ENCODE measurements around the gene PI4KB.

PI4KB gene

DNA sequence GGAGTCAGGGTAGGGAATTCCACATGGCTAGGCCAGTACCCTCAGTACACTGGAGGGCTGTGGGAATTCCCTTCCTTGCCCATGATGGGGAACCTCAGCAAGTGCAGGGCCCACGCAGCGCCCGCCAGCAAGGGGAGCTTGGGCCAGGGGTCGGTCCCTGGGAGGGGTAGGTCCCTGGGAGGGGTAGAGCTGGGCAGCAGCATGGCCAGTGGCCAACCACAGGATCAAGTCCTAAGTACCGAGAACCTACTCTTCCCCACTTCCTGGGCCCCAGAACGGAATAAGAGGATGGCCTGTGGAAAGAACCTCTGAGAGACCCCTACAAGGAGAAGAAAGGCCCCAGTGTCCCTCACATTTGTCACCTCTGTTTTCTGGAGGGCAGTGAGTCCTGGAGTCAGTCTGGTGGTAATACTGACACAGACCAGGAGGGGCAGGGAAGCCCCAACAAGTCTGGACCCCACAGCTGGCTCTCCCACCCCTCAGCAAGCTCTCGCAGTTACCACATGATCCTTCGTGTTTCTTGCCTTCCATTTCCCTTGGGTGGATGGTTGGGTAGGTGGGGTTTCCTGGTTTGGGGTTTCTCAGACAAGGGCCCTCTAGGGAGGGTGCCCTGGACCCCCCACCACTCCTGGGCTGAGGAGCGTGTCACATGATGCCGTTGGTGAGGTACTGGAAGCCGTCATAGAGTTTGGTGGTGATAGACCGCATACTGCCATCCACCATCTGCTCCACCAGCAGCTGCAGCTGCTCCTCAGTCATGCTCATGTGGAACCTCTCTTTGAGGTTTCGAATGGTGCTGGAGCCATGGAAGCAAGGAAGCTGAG is 34.8 kb downstream of the PI4KB start:
- Histone ChIP-seq H3K27me3 (ENCODE audit: insufficient read depth, low read length) (no peaks in the 10 kb centered on the region), H3K9ac (ENCODE audit: low read depth, low read length) (no peak overlapping the region), H3K36me3 (ENCODE audit: insufficient read depth, low read depth, low read length) (peaks cover 81% of the 10 kb centered on the region), H3K4me3 (ENCODE audit: low read length) (no peak overlapping the region), H3K9me3 (ENCODE audit: insufficient read depth, low read depth, low read length) (no peaks in the 10 kb centered on the region), H3K4me1 (ENCODE audit: insufficient read depth, low read length) (peaks cover 12% of the 10 kb centered on the region; the same call in 1 of the 2 replicates), H3K27ac (ENCODE audit: low read length) (no peak overlapping the region)

- no peak overlapping the region for H3K27ac ChIP-seq (ENCODE audit: low read length)
- H3K9ac ChIP-seq (ENCODE audit: low read depth, low read length) = no peak overlapping the region
- H3K36me3 ChIP-seq (ENCODE audit: insufficient read depth, low read depth, low read length) = peaks cover 85% of the 10 kb centered on the region
- peaks cover 12% of the 10 kb centered on the region; the same call in 1 of the 2 replicates for H3K4me1 ChIP-seq (ENCODE audit: insufficient read depth, low read length)
- no peak overlapping the region for H3K4me3 ChIP-seq (ENCODE audit: low read length)
- H3K27me3 ChIP-seq (ENCODE audit: insufficient read depth, low read length) = no peaks in the 10 kb centered on the region
- H3K9me3 ChIP-seq (ENCODE audit: insufficient read depth, low read depth, low read length) = no peaks in the 10 kb centered on the region
Observed at GRCh38 chr1:151290709-151291303, 36.4 kb downstream of the PI4KB start.

DNA sequence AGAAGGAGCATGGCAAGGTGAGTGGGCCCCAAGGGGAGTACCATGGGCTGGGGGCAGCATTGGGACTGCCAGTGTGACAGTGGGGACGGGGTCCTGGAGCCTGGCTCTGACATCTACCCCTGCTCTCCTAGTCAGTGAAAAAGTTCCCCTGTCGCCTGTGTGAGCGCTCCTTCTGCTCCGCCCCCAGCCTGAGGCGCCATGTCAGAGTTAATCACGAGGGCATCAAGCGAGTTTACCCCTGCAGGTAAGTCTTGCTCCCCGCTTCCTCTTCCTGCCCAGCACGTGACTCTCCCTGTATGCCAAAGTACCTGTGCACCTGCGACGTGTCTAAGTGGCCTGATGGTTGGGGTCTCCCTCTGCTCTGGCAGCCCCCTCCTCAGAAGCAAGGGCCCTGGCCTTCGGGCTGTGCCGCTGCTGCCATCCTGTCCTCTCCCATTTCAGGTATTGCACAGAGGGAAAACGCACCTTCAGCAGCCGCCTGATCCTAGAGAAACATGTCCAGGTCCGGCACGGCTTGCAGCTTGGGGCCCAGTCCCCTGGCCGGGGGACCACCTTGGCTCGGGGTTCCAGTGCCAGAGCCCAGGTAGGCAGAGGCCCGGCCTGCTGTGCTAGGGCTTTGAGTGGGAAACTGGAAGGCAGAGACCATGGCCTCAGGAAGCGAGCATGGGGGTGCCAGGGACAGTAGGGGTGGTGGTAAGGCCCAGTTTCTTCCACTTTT is 37.1 kb downstream of the PI4KB start:
- no peaks in the 10 kb centered on the region for H3K27me3 ChIP-seq (ENCODE audit: insufficient read depth, low read length)
- no peak overlapping the region for H3K4me3 ChIP-seq (ENCODE audit: low read length)
- peaks cover 87% of the 10 kb centered on the region for H3K36me3 ChIP-seq (ENCODE audit: insufficient read depth, low read depth, low read length)
- H3K4me1 ChIP-seq (ENCODE audit: insufficient read depth, low read length) = peaks cover 7% of the 10 kb centered on the region; the same call in 1 of the 2 replicates
- H3K27ac ChIP-seq (ENCODE audit: low read length) = no peak overlapping the region
- no peaks in the 10 kb centered on the region for H3K9me3 ChIP-seq (ENCODE audit: insufficient read depth, low read depth, low read length)
- no peak overlapping the region for H3K9ac ChIP-seq (ENCODE audit: low read depth, low read length)

GRCh38 chr1:151289080-151289935 is 37.9 kb downstream of the PI4KB start:
- Histone ChIP-seq H3K9ac (ENCODE audit: low read depth, low read length) (no peak overlapping the region), H3K4me3 (ENCODE audit: low read length) (no peak overlapping the region), H3K9me3 (ENCODE audit: insufficient read depth, low read depth, low read length) (no peaks in the 10 kb centered on the region), H3K4me1 (ENCODE audit: insufficient read depth, low read length) (peaks cover 2% of the 10 kb centered on the region; the same call in 1 of the 2 replicates), H3K36me3 (ENCODE audit: insufficient read depth, low read depth, low read length) (peaks cover 94% of the 10 kb centered on the region), H3K27ac (ENCODE audit: low read length) (no peak overlapping the region), H3K27me3 (ENCODE audit: insufficient read depth, low read length) (no peaks in the 10 kb centered on the region)

GRCh38 chr1:151288502-151288901 is 38.7 kb downstream of the PI4KB start:
- H3K36me3 ChIP-seq (ENCODE audit: insufficient read depth, low read depth, low read length) = peaks cover 87% of the 10 kb centered on the region

GRCh38 chr1:151287767-151288500 is 39.3 kb downstream of the PI4KB start:
- Histone ChIP-seq H3K9me3 (ENCODE audit: insufficient read depth, low read depth, low read length) (no peaks in the 10 kb centered on the region), H3K4me3 (ENCODE audit: low read length) (no peak overlapping the region), H3K27ac (ENCODE audit: low read length) (no peak overlapping the region), H3K4me1 (ENCODE audit: insufficient read depth, low read length) (peaks cover 5% of the 10 kb centered on the region; the same call in 1 of the 2 replicates), H3K9ac (ENCODE audit: low read depth, low read length) (no peak overlapping the region), H3K36me3 (ENCODE audit: insufficient read depth, low read depth, low read length) (peaks cover 81% of the 10 kb centered on the region), H3K27me3 (ENCODE audit: insufficient read depth, low read length) (no peaks in the 10 kb centered on the region)

More at GRCh38 chr1:151288502-151288901, 38.7 kb downstream of the PI4KB start:
- H3K9me3 ChIP-seq (ENCODE audit: insufficient read depth, low read depth, low read length) = no peaks in the 10 kb centered on the region
- H3K4me3 ChIP-seq (ENCODE audit: low read length) = no peak overlapping the region
- H3K27me3 ChIP-seq (ENCODE audit: insufficient read depth, low read length) = no peaks in the 10 kb centered on the region
- H3K27ac ChIP-seq (ENCODE audit: low read length) = no peak overlapping the region
- H3K9ac ChIP-seq (ENCODE audit: low read depth, low read length) = no peak overlapping the region
- peaks cover 4% of the 10 kb centered on the region; the same call in 1 of the 2 replicates for H3K4me1 ChIP-seq (ENCODE audit: insufficient read depth, low read length)

- no peaks in the 10 kb centered on the region for H3K9me3 ChIP-seq (ENCODE audit: insufficient read depth, low read depth, low read length)
- peaks cover 75% of the 10 kb centered on the region for H3K36me3 ChIP-seq (ENCODE audit: insufficient read depth, low read depth, low read length)
- peaks cover 5% of the 10 kb centered on the region; the same call in 1 of the 2 replicates for H3K4me1 ChIP-seq (ENCODE audit: insufficient read depth, low read length)
- no peaks in the 10 kb centered on the region for H3K27me3 ChIP-seq (ENCODE audit: insufficient read depth, low read length)
- no peak overlapping the region for H3K4me3 ChIP-seq (ENCODE audit: low read length)
- no peak overlapping the region for H3K9ac ChIP-seq (ENCODE audit: low read depth, low read length)
- no peak overlapping the region for H3K27ac ChIP-seq (ENCODE audit: low read length)
Observed at GRCh38 chr1:151287341-151287699, 39.9 kb downstream of the PI4KB start.

GRCh38 chr1:151286619-151287340 is 40.4 kb downstream of the PI4KB start:
- Histone ChIP-seq H3K4me3 (ENCODE audit: low read length) (no peak overlapping the region), H3K9me3 (ENCODE audit: insufficient read depth, low read depth, low read length) (no peaks in the 10 kb centered on the region), H3K27ac (ENCODE audit: low read length) (no peak overlapping the region), H3K9ac (ENCODE audit: low read depth, low read length) (no peak overlapping the region), H3K4me1 (ENCODE audit: insufficient read depth, low read length) (peaks cover 5% of the 10 kb centered on the region; the same call in 1 of the 2 replicates), H3K36me3 (ENCODE audit: insufficient read depth, low read depth, low read length) (peaks cover 70% of the 10 kb centered on the region), H3K27me3 (ENCODE audit: insufficient read depth, low read length) (no peaks in the 10 kb centered on the region)

GRCh38 chr1:151284013-151284577 is 43.1 kb downstream of the PI4KB start:
- Histone ChIP-seq H3K9me3 (ENCODE audit: insufficient read depth, low read depth, low read length) (no peaks in the 10 kb centered on the region), H3K4me3 (ENCODE audit: low read length) (peak overlapping the region; percentile 86; the same call in 1 of the 2 replicates), H3K27me3 (ENCODE audit: insufficient read depth, low read length) (no peaks in the 10 kb centered on the region), H3K27ac (ENCODE audit: low read length) (no peak overlapping the region), H3K9ac (ENCODE audit: low read depth, low read length) (peak overlapping the region; percentile 47; the same call in 1 of the 2 replicates), H3K4me1 (ENCODE audit: insufficient read depth, low read length) (peaks cover 5% of the 10 kb centered on the region; the same call in 1 of the 2 replicates), H3K36me3 (ENCODE audit: insufficient read depth, low read depth, low read length) (peaks cover 46% of the 10 kb centered on the region)
